Measurements from ENCODE around the gene CLCNKA.
A peak's percentile ranks its signal among the peaks of the same experiment; 100 is the strongest.
"Not testable (repeated sequence)": the region's sequence is repeated elsewhere in the genome, so short reads cannot be mapped to it uniquely, and the experiment has no call there.

The CLCNKA gene

GRCh38 chr1:16017461-16018303 is 4.2 kb upstream of the CLCNKA start, which contains the start of gene HSPB7:
Gene HSPB7 (minus strand): TSS chr1:16018043. CDS start chr1:16017963, 80 bp downstream.
- no peak for DNase-seq (ENCODE audit: low spot score)

- no peak for DNase-seq (ENCODE audit: low spot score)
These were observed 3.5 kb upstream of the CLCNKA start for GRCh38 chr1:16018308-16018707.

- no peak for DNase-seq (ENCODE audit: low spot score)
These were observed 2.8 kb upstream of the CLCNKA start for GRCh38 chr1:16018749-16019643.

- no peak for DNase-seq (ENCODE audit: low spot score)
These were observed 2.1 kb upstream of the CLCNKA start for GRCh38 chr1:16019644-16020277.

GRCh38 chr1:16020325-16020724 is 1.5 kb upstream of the CLCNKA start:
- no peak for DNase-seq (ENCODE audit: low spot score)

GRCh38 chr1:16020878-16021277 is 958 bp upstream of the CLCNKA start:
- not testable (repeated sequence) for DNase-seq (ENCODE audit: low spot score)

GRCh38 chr1:16022393-16022792 is 557 bp downstream of the CLCNKA start:
- no peak for DNase-seq (ENCODE audit: low spot score)

GRCh38 chr1:16023050-16023653 is 1.3 kb downstream of the CLCNKA start:
- no peak for DNase-seq (ENCODE audit: low spot score)

- not testable (repeated sequence) for DNase-seq (ENCODE audit: low spot score)
These were observed 4.5 kb downstream of the CLCNKA start for GRCh38 chr1:16026302-16026701.

- DNase-seq (ENCODE audit: low spot score): no peak
These were observed 5.1 kb downstream of the CLCNKA start for GRCh38 chr1:16026723-16027484.

- no peak for DNase-seq (ENCODE audit: low spot score)
These were observed 6.6 kb downstream of the CLCNKA start for GRCh38 chr1:16028237-16029002.

- not testable (repeated sequence) for DNase-seq (ENCODE audit: low spot score)
These were observed 7.1 kb downstream of the CLCNKA start for GRCh38 chr1:16029003-16029268.

GRCh38 chr1:16029288-16029687 is 7.5 kb downstream of the CLCNKA start:
- DNase-seq (ENCODE audit: low spot score): no peak

- DNase-seq (ENCODE audit: low spot score): no peak
These were observed 9.7 kb downstream of the CLCNKA start for GRCh38 chr1:16031551-16031950.

- peak; percentile 72 for DNase-seq (ENCODE audit: low spot score)
These were observed 10.7 kb downstream of the CLCNKA start for GRCh38 chr1:16032388-16033102.

GRCh38 chr1:16033103-16033632 is 11.3 kb downstream of the CLCNKA start:
- DNase-seq (ENCODE audit: low spot score): not testable (repeated sequence)

GRCh38 chr1:16036461-16036860 is 14.6 kb downstream of the CLCNKA start:
- DNase-seq (ENCODE audit: low spot score): not testable (repeated sequence)

- no peak for DNase-seq (ENCODE audit: low spot score)
These were observed 16.7 kb downstream of the CLCNKA start for GRCh38 chr1:16038620-16038912.

GRCh38 chr1:16039871-16040270 is 18.0 kb downstream of the CLCNKA start:
- DNase-seq (ENCODE audit: low spot score): not testable (repeated sequence)

GRCh38 chr1:16041200-16041599 is 19.4 kb downstream of the CLCNKA start:
- DNase-seq (ENCODE audit: low spot score): no peak

Measured in germinal center (tissue), 1 donor.